OCI-LY7 (cell line): ENCODE data around the gene ATRAID. TPM values are rescaled to one million over a fixed set of nuclear protein-coding genes. Genes with fewer than 3 reads are reported as not detected.

Source experiments
- Bru-seq: library from RNA; stranded (reverse); fragments of 400-500 nt; gene quantifications from one replicate; lab custom pipeline; 2021; lab: Mats Ljungman, UMichigan
- BruChase-seq, 2 experiments: library from RNA; stranded (reverse); fragments of 400-500 nt; gene quantifications; one replicate each; lab custom pipeline; 2021; lab: Mats Ljungman, UMichigan
- BruUV-seq: library from RNA; stranded (reverse); fragments of 400-500 nt; replicated peaks from 2 replicates; lab custom pipeline; 2021; lab: Mats Ljungman, UMichigan
- CTCF ChIA-PET: fragments of 300-600 bp; sonication (Branson Sonifier 250); formaldehyde crosslinking; loops from one replicate; lab custom pipeline; 2022; ENCODE audit warnings: antibody characterized with exemption; ENCODE audit not compliant: unreplicated experiment; lab: Charles Lee
- POLR2A ChIA-PET: fragments of 300-600 bp; sonication (Branson Sonifier 250); formaldehyde crosslinking; loops from one replicate; lab custom pipeline; 2022; ENCODE audit warnings: antibody characterized with exemption; lab: Charles Lee
- DNase-seq: peaks from one replicate; pipeline ENCODE4 v3.0.0-alpha.2; 2015; ENCODE audit warnings: low spot score
- H2AFZ ChIP-seq: fragments of 200-600 bp; sonication (generic), shearing (Covaris generic); 2 replicates; pipeline ENCODE4 v1.6.1; 2014; ENCODE audit warnings: mild to moderate bottlenecking, antibody characterized with exemption, low read length, moderate library complexity
- H3K27ac ChIP-seq: fragments of 200-600 bp; sonication (generic); 2 replicates; pipeline ENCODE4 v1.5.1; 2014; ENCODE audit warnings: mixed run types, low read depth, mild to moderate bottlenecking, moderate library complexity, low read length, inconsistent platforms; ENCODE audit not compliant: poor library complexity, severe bottlenecking
- H3K36me3 ChIP-seq: fragments of 200-600 bp; sonication (generic); 2 replicates; pipeline ENCODE4 v1.6.1; 2014; ENCODE audit warnings: mild to moderate bottlenecking, antibody characterized with exemption, low read length, moderate library complexity, mixed read lengths; ENCODE audit not compliant: insufficient read depth
- H3K4me1 ChIP-seq: fragments of 200-600 bp; sonication (generic); 2 replicates; pipeline ENCODE4 v1.5.1; 2014; ENCODE audit warnings: mild to moderate bottlenecking, low read length; ENCODE audit not compliant: insufficient read depth, poor library complexity, severe bottlenecking
- H3K4me2 ChIP-seq: fragments of 200-600 bp; sonication (generic); 2 replicates; pipeline ENCODE4 v1.6.1; 2014; ENCODE audit warnings: mild to moderate bottlenecking, low read length
- H3K4me3 ChIP-seq: fragments of 200-600 bp; sonication (generic); 2 replicates; pipeline ENCODE4 v1.5.1; 2014; ENCODE audit warnings: mild to moderate bottlenecking, low read depth, low read length; ENCODE audit not compliant: poor library complexity, severe bottlenecking
- H3K79me2 ChIP-seq: fragments of 200-600 bp; sonication (generic); 2 replicates; pipeline ENCODE4 v1.6.1; 2016; ENCODE audit warnings: low read depth, mild to moderate bottlenecking, low read length, moderate library complexity, mixed read lengths; ENCODE audit not compliant: insufficient read depth
- H3K9me2 ChIP-seq: fragments of 200-600 bp; sonication (generic); 2 replicates; pipeline ENCODE4 v1.6.1; 2016; ENCODE audit warnings: mild to moderate bottlenecking, low read length, mixed read lengths; ENCODE audit not compliant: insufficient read depth
- H3K9me3 ChIP-seq: fragments of 200-600 bp; sonication (generic); 2 replicates; pipeline ENCODE4 v1.6.1; 2014; ENCODE audit warnings: mild to moderate bottlenecking, mixed run types, low read length, mixed read lengths
- H4K20me1 ChIP-seq: fragments of 200-600 bp; sonication (generic); 2 replicates; pipeline ENCODE4 v1.6.1; 2014; ENCODE audit warnings: mild to moderate bottlenecking, antibody characterized with exemption, low read length, moderate library complexity, mixed read lengths; ENCODE audit not compliant: insufficient read depth
- CTCF ChIP-seq: fragments of 200-600 bp; sonication (generic); conservative IDR thresholded peaks from 2 replicates; pipeline ENCODE4 v1.5.1; 2014; ENCODE audit warnings: mild to moderate bottlenecking, antibody characterized with exemption, low read length, moderate library complexity, mixed read lengths
- EZH2phosphoT487 ChIP-seq: fragments of 200-600 bp; sonication (generic); IDR thresholded peaks from 2 replicates; pipeline ENCODE4 v1.6.1; 2018; ENCODE audit warnings: low read depth, borderline replicate concordance, mild to moderate bottlenecking, mixed run types, antibody characterized with exemption, low read length, moderate library complexity, mixed read lengths
- intact Hi-C: fragments of 100-400 bp; cut with micrococcal nuclease; formaldehyde crosslinking; loops from one replicate; pipeline ENCODE4 v1.10.0; 2022; ENCODE audit not compliant: unreplicated experiment
- long read RNA-seq: library from polyadenylated mRNA; stranded (forward); transcript quantifications from one replicate; pipeline ENCODE4 v2.0.0, GENCODE V29; 2022
- total RNA-seq, 2 experiments: library from RNA; depleted of rRNA in 1 of 2; stranded (reverse); fragments of >200 nt in 1 of 2; shearing (Covaris generic) in 1 of 2; gene quantifications; 2 replicates each; pipeline ENCODE4 v1.2.3, GENCODE V29; 2014 to 2022

Gene ATRAID
- total RNA-seq (2014; rRNA removed; shearing (Covaris generic)) = 75.4 and 93.3 TPM in 2 replicates
- 92.7 and 92.8 TPM in 2 replicates for total RNA-seq (2022)
- percentile 91 among the genes with signal in this experiment for Bru-seq, nascent RNA
- BruChase-seq, experiment 1, labeled RNA remaining after a 6-hour chase = percentile 85 among the genes with signal in this experiment
- percentile 80 among the genes with signal in this experiment for BruChase-seq, experiment 2, labeled RNA remaining after a 2-hour chase
- long read RNA-seq, transcript ATRAID-202 (7 exons, 1,059 nt) = minor isoform, 52 of 168 reads
- long read RNA-seq, transcript ATRAID-201 (7 exons, 1,240 nt) = major isoform, 101 of 168 reads
- long read RNA-seq, partial matches to known transcripts = 9 of 168 reads
- long read RNA-seq, other reads (novel, unspliced or antisense) = 5 of 168 reads

- peak within 1 kb of the TSS; percentile 90 for H3K4me3 ChIP-seq
- peak within 1 kb of the TSS; percentile 42 for H2AFZ ChIP-seq
- CTCF ChIA-PET = no interaction called here
- intact Hi-C loops = loop anchor here (1.0 to 5.0 kb wide), 3 partner anchors 80 to 145 kb away; partner anchors contain the start of genes GTF3C2, KHK and PREB
- DNase-seq = peak; percentile 92
- H3K4me1 ChIP-seq = peaks cover 56% of the 10 kb centered on the region
- H3K36me3 ChIP-seq = peaks cover 55% of the 10 kb centered on the region
- TF ChIP-seq CTCF (no peak), EZH2phosphoT487 (no peak)
- POLR2A ChIA-PET = interaction anchor here (0.7 to 1.7 kb wide), 6 partner anchors 15 to 413 kb away, joined by 3 to 5 read pairs (median 3); partner anchors contain the start of gene TMEM214
- H3K4me2 ChIP-seq = peak within 1 kb of the TSS; percentile 93
- no TSS peak for BruUV-seq
- no peaks in the 10 kb centered on the region for H4K20me1 ChIP-seq
- H3K79me2 ChIP-seq = peaks cover 55% of the 10 kb centered on the region
- H3K27ac ChIP-seq = peak within 1 kb of the TSS; percentile 79
- no peaks in the 10 kb centered on the region for H3K9me2 ChIP-seq
- H3K9me3 ChIP-seq = no peaks in the 10 kb centered on the region
Observed at GRCh38 chr2:27211943-27212625, at the start of gene ATRAID, which contains the start of gene SLC5A6. Gene ATRAID, plus strand, starts transcription at chr2:27212041. Its CDS starts 328 bp downstream, at chr2:27212369. Gene SLC5A6, minus strand, starts transcription at chr2:27212268. Its CDS starts 4,618 bp downstream, at chr2:27207650.

GRCh38 chr2:27162151-27163121 lies 49.4 kb upstream of the ATRAID start:
- Histone ChIP-seq H3K79me2 (no peaks in the 10 kb centered on the region), H3K4me3 (no peak overlapping the region), H3K36me3 (peaks cover 9% of the 10 kb centered on the region; the same call in 1 of the 2 replicates), H4K20me1 (no peaks in the 10 kb centered on the region), H3K9me2 (no peaks in the 10 kb centered on the region), H3K4me2 (no peak overlapping the region), H3K9me3 (peaks cover 22% of the 10 kb centered on the region; the same call in 1 of the 2 replicates), H3K4me1 (peaks cover 56% of the 10 kb centered on the region), H3K27ac (peak overlapping the region; percentile 86), H2AFZ (peak overlapping the region; percentile 23; the same call in 1 of the 2 replicates)
- no TSS peak for BruUV-seq
- intact Hi-C loops = no loop called here
- DNase-seq = no peak
- ChIA-PET CTCF (no interaction called here), POLR2A (interaction anchor here (0.5 to 0.7 kb wide), 2 partner anchors 28 to 217 kb away, joined by 3 read pairs; no protein-coding TSS in a partner anchor)
- no peak for TF ChIP-seq CTCF
- no peak for TF ChIP-seq EZH2phosphoT487
